ENCODE data around the gene CENPM.
"Not testable (repeated sequence)": the region's sequence is repeated elsewhere in the genome, so short reads cannot be mapped to it uniquely, and the experiment has no call there.

Gene CENPM

DNA sequence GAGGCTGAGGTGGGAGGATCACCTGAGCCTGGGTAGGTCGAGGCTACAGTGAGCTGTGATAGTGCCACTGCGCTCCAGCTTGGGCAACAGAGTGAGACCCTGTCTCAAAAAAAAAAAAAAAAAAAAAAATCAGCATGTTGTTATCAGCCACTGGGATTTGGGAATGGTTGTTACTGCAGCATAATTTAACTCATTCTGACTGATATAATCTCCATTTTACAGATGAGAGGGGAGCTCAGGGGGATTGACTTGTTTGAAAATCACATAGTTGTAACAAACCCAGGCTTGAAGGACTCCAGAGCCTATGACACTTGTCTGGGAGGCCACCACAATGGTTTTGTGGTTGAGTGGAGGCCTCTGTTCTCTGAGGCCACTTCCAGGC is 19.3 kb upstream of the CENPM start:
- DNase-seq (ENCODE audit: low spot score) = no peak

DNA sequence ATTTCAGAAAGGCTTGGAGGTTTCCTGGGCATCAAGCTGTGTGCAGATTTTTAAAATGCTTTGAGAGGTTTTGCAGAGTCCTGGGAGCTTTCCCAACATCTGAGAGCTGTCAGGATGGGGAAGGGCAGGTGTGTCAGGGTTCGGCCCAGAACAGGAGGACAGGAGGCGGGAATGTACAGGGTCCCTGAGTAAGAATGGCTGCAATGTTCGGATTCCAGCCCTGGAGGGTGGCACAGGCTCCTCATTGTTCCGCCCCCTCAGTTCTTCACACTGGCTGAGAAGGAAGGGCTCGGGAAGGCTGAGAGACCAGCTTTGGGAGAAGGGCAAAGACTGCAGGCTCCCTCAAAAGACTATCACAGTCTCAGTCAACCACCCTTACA is 17.1 kb upstream of the CENPM start:
- DNase-seq (ENCODE audit: low spot score) = no peak

DNA sequence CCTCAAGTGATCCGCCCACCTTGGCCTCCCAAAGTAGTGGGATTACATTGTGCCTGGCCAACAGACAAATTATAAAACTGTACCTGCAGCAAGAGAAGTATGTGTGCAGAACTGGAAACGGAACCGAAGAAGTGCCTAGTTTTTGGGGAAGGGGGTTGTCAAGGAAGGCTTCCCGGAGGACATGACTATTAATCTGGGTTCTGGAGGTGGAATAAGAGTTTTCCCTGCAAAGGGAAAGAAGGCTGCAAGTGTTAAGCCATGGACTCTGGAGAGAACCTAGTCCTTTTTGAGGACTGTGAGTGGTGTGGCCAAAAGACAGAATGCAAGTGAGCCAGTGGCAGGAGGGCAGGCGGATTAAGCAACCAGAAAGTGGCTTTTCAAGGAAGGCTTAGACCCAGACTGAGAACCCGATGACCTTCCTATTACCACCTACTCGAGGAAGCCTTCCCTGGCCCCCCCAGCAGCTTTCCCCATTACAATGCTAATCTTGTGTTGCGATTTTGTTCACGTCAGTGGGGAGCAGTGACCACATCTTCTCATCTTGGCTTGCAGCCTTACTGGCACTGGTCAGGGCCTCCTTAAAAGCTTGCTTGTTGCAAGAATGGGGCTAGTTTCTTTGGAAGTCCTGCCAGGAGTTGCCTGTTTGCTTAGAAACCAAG is 16.6 kb upstream of the CENPM start:
- DNase-seq (ENCODE audit: low spot score) = no peak

DNA sequence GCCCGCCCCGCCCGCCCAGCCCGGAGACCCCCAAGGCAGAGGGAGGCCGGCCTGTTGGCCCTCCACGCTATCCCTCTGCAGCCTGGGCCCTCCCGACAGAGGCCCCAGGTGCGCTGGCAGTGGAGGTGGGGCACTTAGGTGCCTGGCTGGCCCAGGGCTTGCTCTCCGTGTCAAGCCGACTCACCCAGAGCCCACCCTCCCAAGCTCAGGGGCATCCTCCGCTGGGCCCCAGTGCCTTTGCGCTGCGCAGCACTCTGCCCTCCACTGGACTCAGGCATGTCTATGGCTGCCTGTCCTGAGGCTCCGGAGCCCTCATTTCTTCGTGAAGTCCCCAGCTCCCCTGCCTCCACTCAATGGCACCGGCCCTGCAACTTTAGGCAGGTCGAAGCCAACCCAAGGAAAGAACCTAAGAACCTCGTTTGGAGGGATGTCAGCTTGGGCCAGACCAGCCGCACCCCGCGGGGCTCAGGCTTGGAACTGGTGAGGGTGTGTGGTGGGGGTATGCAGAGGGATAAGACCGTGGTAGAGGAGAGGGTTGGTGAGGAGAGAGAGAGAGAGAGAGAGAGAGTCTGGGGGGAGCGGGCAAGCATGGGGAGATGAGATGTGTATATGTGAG is 11.1 kb upstream of the CENPM start:
- no peak for DNase-seq (ENCODE audit: low spot score)

DNA sequence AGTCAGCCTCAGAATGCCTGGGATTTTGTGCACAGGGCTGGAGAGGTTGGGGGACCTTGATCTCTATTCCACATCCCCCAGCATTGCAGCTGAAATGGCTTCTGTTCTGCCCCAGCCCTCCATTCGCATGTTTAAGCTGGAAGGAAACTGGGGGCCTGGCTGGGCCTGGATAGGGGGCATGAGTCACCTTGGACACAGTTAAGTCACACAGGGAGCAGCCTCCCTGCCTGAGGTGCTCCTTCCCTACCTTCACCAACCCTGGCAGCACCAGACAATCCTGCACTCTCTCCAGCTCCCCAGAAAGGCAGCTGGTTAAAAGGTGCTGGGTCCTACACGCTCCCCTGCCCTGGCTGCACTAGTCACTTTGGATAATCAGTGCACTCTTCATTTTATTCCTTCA is 5.8 kb upstream of the CENPM start:
- DNase-seq (ENCODE audit: low spot score) = no peak

DNA sequence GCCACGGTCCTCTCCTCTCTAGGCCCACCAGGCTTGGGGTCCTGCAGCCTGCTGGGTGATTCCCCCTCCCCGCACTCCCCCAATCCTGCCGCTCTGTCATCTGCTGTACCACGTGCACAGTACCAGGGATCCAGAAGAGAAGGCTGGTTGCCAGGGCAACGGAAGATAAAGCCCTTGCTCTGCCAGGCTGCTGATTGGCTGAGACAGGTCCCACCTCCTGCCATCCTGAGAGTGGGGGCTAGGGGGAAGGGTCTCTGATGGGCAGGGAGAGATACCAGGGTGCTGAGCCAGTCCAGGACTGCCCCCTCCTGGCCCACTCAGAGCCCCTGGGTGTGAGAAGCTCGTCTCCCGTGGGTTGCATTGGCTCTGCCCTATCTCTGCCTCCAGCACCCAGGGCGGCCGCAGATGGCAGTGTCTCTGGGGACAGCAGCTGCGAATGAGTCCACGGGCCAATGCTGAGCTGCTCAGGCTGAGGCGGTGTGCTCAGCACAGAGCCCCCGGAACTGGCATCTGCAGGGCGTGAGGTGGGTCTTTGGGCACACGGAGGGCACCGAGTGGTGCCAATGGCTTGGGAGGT is 5.0 kb upstream of the CENPM start, which contains the start of gene SMIM45:
Gene SMIM45, plus strand, starts transcription at position 253 of the 577 bp plus-strand sequence.
- no peak for DNase-seq (ENCODE audit: low spot score)

DNA sequence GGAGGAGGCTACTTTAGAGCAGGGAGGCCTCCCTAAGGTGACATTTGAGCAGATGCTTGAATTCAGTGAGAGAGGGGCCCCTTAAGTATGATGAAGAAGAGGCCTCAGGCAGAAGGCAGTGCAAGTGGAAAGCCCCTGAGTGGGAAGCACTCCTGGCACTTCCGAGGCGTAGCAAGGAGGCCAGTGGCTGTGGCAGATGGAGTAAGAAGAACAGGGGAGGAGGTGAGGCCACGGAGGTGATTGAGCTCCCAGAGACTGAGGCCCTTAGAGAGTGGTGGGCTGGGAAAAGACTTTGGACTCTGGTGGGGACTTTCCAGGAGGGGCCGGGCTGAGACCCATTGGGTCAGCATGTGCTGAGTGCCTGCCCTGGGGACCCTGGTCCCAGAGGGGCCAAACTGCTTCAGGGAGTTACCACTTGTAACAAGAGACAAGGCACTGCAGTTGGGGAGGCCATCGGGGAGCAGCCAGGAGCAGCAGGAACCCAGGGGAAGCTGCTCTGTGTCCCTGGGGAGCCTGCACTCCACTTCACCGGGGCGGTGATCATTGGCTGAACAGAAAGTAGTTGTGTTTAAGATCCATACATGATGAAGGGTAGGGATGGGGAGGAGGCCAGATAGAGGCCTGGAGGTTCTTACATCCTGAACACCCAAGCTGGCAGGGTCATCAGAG is 2.5 kb upstream of the CENPM start:
- DNase-seq (ENCODE audit: low spot score) = no peak

DNA sequence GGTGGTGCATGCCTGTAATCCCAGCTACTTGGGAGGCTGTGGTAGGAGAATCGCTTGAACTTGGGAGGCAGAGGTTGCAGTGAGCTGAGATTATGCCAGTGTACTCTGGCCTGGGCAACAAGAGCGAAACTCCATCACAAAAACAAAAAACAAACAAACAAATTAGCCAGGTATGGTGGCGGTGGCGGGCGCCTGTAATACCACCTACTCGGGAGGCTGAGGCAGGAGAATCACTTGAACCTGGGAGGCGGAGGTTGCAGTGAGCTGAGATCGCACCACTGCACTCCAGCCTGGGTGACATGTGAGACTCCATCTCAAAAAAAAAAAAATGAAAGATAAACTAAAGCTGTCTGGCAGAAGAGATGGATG is 2.0 kb upstream of the CENPM start:
- not testable (repeated sequence) for DNase-seq (ENCODE audit: low spot score)

DNA sequence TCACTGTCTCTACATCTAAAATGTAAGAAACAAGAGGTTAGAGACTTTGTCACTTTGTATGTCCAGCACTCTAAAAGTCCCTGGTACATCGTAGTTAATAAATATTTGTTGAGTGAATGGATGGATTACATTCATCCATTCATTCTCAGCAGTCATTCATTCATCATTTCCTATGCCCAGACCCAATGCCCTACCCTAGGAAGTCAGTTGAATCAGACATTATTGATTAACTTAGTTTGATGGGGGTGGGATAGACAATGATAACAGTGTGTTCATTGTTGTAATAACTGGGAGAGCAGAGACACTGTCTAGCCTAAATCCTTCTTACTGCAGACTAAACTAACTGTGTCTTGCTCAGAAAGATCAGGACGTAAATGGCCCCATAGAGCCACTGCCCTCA is 1.2 kb upstream of the CENPM start:
- no peak for DNase-seq (ENCODE audit: low spot score)

DNA sequence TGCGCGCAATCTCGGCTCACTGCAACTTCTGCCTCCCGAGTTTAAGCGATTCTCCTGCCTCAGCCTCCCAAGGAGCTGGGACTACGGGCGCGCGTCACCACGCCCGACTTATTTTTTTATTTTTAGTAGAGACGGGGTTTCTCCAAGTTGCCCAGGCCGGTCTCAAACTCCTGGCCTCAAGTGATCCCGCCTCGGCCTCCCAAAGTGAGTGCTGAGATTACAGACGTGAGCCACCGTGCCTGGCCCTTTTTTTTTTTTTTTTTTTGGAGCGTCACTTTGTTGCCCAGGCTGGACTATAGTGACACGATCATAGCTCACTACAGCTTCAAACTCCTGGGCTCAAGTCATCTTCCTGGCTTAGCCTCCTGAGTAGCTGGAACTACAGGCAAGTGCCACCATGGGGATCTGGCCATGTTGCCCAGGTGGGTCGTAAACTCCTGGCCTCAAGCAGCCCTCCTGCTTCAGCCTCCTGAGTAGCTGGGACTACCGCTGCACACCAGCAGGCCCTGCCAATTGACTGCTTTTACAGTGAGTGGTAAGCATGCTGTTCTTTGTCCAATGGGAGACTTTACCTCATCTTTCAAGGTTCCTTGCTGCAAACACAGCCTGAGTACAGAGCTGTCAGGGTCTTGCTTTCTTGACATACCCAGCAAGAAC is 600 bp upstream of the CENPM start:
- DNase-seq (ENCODE audit: low spot score) = no peak

DNA sequence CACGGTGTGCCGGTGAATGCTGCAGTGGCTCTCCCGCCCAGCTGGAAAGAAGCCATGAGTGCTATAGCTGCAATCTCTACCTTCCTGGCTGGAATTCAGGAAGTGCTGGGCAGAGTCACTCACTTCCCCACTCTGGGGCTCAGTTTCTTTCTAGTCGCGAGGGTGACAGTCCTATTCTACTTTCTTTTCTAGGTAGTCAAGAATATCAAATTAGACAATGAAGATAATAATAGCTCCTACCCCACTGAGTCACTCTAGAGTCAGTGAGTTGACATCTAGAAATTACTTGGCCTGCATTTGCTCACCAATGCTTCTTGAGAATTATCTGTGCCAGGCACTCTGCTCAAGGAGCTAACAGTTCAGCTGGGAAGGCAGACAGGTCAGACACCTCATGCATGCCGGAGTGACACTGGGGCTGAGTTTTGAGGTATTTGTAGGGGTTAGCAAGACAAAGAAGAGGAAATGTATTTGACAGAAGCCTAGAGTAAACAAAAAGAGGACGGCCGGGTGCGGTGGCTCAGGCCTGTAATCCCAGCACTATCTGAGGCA is 3.2 kb downstream of the CENPM start:
- DNase-seq (ENCODE audit: low spot score) = no peak

DNA sequence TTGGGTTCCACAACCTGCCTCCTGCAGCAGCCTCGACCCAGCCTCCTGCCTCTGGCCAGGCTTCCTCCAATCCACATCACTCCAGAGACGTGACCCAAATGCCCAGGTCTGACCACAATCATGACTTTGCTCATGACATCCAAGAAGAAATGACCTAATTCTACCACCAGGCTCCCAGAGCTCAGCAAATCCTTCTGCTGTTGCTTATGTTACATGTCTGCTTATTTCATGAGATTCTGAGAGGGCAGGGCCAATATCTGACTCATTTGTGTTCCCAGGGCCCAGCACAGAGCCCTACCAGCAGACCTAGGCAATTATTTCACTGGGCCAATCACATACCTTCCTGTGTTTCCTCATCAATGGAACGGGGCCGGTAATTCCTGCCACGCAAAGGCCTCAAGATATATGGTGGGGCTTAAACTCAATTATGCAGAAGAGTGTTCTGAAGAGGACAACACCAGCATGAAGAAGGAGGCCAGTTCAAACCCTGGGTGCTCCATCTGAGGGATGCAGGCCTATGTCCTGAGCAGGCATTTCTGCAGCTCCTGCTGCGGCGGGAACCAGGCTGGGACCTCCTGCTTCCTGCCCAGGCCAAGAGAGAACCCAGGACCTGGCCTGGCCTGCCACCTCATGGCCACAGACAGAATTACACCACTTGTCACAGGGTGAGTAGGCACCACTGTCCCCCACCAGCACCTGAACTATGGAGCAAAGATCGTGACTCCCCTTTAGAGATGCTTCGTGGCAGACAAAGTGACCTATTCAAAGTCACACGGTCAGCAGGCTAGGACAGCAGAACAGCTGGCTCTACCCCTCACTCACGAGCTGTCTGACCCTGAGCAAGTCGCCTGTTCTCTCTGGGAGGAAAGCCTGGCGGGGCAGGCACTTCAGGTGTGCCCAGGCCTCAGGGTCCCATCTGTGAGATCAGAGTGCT is 5.9 kb downstream of the CENPM start:
- peak; percentile 92 for DNase-seq (ENCODE audit: low spot score)

DNA sequence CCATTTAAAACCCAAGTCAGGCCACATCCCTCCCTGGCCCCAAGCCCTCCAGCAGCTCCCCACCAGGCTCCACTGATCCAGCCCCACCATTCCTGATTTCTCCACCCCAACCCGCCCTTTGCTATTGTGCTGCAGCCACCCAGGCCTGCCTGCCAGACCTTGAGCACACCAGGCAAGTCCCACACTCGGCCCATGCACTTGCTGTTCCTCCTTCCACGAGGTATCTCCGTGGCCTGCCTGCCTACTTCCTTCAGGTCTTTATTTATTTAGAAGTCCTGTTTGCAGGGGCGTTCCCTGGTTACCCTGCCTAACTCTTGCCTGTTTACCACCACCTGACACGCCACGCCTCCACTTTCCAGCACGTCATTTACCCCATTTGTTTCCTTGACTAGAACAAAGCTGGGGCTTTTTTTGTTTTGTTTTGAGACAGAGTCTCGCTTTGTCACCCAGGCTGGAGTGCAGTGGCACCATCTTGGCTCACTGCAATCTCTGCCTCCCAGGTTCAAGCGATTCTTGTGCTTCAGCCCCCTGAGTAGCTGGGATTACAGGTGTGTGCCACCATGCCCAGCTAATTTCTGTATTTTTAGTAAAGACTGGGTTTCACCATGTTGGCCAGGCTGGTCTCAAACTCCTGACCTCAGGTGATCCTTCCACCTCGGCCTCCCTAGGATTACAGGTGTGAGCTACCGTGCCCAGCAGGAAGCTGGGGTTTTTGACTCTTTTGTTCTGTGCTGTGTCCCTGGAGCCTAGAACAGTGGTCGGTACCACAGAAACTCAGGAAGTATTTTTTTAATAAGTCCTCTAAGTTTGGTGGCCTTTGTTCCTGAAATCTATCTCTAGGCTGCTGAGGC is 6.7 kb downstream of the CENPM start:
- no peak for DNase-seq (ENCODE audit: low spot score)

DNA sequence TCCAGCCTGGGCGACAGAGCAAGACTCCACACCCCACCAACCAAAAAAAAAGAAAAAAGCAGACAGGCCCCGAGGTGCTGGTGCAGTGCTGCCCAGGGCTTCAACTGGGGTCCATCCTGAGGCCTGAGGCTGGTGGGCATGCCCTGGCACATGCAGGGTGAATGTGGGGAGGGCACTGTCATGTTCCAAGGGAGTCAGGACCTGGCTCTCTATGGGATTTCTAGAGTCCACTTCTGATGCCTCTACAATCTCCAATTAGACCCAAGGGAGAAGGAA is 10.1 kb downstream of the CENPM start:
- DNase-seq (ENCODE audit: low spot score) = no peak

DNA sequence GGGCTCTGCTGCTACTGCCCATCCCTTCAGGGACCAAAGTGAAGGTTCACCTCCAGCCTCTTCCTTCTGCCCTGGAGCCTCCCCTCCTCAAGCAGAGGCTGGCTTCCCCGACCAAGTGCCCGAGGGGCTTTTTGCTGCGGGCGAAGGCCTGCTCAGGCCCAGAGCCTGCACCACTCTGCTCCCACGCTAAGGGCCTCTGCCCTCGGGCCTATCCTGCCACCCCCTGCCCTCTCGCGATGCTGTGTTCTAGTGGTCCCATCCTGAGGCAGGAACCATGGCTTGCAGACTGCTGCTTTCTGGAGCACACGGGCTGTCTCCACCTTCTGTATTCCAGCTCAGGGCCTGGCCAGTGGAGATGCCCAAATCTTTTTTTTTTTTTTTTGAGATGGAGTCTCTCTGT is 11.4 kb downstream of the CENPM start:
- no peak for DNase-seq (ENCODE audit: low spot score)

DNA sequence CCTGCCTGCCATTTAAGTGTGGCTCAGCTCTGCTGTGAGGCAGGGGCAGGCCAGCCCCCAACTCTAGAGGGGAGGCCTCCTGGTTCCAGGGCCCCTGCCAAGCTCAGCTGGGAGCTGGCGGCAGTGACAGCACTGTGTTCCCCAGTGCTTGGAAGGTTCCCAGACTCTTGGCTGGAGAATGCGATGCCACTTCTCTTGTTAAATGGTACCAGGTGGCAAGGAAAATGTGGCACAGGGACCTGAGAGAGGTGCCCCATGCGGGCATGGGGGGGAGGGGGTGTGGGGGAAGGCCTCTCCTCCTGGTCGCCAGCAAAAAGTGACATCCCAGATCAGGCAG is 12.0 kb downstream of the CENPM start:
- DNase-seq (ENCODE audit: low spot score) = no peak

DNA sequence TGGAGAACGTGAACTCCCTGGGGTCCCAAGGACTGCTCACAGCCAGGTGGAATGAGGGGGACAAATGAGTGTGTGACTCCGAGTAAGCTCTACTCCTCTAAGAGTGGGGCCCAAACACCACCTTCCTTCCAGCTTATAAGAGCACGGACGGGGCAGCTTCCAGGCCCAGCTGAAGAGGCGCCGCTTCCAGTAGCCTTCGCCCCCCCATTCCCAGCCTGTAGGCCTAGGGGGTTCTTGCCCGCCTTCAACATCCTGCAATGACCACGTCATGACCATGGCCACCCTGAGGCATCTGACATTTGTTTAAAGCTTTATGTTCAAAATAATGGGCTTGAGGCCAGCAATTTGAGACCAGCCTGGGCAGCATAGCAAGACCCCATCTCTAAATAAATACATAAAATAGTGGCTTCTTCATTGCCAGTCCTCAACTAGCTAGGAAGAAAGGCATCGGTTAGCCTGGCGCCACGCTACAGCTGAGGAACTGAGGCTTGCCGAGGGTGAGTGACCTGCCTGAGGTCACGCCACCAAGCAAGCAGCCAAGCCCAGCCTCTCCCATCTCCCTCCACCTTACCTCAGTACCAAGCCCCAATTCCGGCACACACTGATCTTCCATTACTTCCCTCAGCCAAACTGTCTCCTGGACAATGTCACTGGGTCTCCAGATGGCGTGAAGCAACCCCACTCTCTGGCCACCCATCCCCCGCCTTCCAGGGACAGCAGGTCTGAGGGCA is 12.5 kb downstream of the CENPM start:
- DNase-seq (ENCODE audit: low spot score) = no peak

DNA sequence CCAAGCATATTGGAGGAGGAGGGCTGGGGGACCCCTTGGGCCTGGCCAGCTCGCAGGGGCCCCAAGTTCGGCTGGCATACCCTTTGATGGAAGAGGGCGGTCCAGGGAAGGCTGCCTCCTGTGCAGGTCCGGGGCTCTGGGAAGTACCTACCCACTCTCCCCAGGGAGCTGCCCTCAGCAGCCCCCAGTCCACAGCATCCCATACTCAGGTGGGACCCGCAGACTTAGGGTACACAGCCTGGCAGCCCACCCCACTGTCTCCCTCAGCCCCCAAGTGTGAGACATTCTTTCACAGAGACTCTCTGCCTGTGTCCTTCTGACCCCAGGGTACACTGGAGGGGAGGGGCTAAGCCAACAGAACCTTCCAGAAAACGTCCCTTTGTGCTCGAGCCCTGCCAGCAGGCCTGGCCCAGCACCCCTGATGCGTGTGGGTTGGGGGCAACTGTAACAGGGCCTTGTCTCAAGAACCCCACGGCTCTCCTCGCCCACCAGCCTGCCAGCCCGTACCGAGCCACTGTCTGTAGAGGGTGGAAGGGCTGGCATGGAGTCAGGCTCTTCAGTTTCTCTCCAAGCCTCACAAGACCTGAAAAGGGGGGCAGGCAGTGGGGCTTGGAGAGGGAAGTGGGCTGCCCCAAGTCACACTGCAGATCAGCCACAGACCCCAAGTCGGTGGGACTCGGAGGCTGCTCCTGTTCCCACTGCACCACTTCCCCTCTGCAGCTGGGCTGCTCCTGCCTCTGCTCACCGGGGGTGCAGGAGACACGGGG is 13.4 kb downstream of the CENPM start:
- no peak for DNase-seq (ENCODE audit: low spot score)

DNA sequence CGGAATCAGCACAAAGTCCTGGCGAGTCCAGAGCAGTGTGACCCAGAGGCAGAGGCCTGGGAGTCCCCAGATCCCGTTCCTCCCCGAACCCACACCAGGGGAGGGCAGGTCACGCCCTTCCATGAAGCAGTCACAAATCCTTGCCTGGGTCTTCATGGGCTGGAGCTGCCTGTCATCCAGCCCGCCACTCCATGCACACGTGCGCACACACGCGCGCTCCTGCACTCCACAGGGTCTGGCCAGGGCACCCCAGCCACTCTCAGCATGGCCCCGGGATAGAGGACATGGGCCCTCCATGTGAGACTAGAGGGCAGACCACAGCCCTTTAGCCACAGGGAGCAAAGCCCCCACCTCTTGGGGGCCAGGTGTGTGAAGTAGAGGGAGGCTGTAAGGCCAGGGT is 14.6 kb downstream of the CENPM start:
- no peak for DNase-seq (ENCODE audit: low spot score)

All from GM03348 (cell line).